Testis (tissue), 3 donors: ENCODE data around the gene SSTR5. TPM values are rescaled to one million over a fixed set of nuclear protein-coding genes. Genes with fewer than 3 reads are reported as not detected.

Experiments
- DNase-seq: peaks from one replicate; pipeline ENCODE4 v3.0.0-alpha.2; 2019
- H3K27ac ChIP-seq, 2 donors: fragments of 200-600 bp; sonication (generic); one replicate each; pipeline ENCODE4 v1.5.1; 2019
- H3K27me3 ChIP-seq: fragments of 200-600 bp; sonication (generic); one replicate; pipeline ENCODE4 v1.5.1; 2019
- H3K36me3 ChIP-seq: fragments of 200-600 bp; sonication (generic); one replicate; pipeline ENCODE4 v1.5.1; 2017; ENCODE audit warnings: low read depth; ENCODE audit errors: missing control alignments
- H3K4me1 ChIP-seq: fragments of 200-600 bp; sonication (generic); one replicate; pipeline ENCODE4 v1.5.1; 2019
- H3K4me3 ChIP-seq, 2 donors: fragments of 200-600 bp; sonication (generic); one replicate each; pipeline ENCODE4 v1.5.1; 2017 to 2019
- H3K9me3 ChIP-seq: fragments of 200-600 bp; sonication (generic); one replicate; pipeline ENCODE4 v1.5.1; 2017
- POLR2A ChIP-seq: fragments of 450-650 bp; IDR thresholded peaks from one replicate; pipeline ENCODE4 v1.6.1; 2017; ENCODE audit warnings: antibody characterized with exemption, mild to moderate bottlenecking, moderate library complexity
- WGBS, 2 donors: methylation state at CpG; one replicate each; pipeline ENCODE4 v1.1.5; 2018; 5-methylcytosine and 5-hydroxymethylcytosine counted together
- intact Hi-C: fragments of 100-400 bp; cut with DNase I; formaldehyde crosslinking; loops from one replicate; pipeline ENCODE4 v1.15.1; 2023; ENCODE audit warnings: low total_unique reads
- polyA plus RNA-seq: library from polyadenylated mRNA; stranded (reverse); fragments of 350-450 nt; fragmentation: Illumina TruSeq; extraction: RNeasy Lipid Tissue Mini Kit (QIAGEN cat#74804); gene quantifications from one replicate; pipeline ENCODE4 v1.2.3, GENCODE V29; 2014; ENCODE audit warnings: low read depth, low replicate concordance; ENCODE audit not compliant: insufficient read depth
- total RNA-seq, 2 donors: library from RNA; depleted of rRNA; stranded (reverse); fragments of >200 nt; gene quantifications; one replicate each; pipeline ENCODE4 v1.2.3, GENCODE V29; 2016
- TF ChIP-seq, protein P1 (sequence below), 3 experiments: fragments of 450-650 bp in 2 of 3; fragments of 200-600 bp in 1 of 3; sonication (generic) in 1 of 3; IDR thresholded peaks; one replicate each; pipeline ENCODE4 v1.5.1; 2016 to 2019; ENCODE audit warnings: antibody characterized with exemption in 3 of 3, mild to moderate bottlenecking in 2 of 3, moderate library complexity in 1 of 3

The SSTR5 gene
- total and polyA plus RNA-seq, 3 donors from 2014 or later = 0.31 TPM; not detected in 2

DNA sequence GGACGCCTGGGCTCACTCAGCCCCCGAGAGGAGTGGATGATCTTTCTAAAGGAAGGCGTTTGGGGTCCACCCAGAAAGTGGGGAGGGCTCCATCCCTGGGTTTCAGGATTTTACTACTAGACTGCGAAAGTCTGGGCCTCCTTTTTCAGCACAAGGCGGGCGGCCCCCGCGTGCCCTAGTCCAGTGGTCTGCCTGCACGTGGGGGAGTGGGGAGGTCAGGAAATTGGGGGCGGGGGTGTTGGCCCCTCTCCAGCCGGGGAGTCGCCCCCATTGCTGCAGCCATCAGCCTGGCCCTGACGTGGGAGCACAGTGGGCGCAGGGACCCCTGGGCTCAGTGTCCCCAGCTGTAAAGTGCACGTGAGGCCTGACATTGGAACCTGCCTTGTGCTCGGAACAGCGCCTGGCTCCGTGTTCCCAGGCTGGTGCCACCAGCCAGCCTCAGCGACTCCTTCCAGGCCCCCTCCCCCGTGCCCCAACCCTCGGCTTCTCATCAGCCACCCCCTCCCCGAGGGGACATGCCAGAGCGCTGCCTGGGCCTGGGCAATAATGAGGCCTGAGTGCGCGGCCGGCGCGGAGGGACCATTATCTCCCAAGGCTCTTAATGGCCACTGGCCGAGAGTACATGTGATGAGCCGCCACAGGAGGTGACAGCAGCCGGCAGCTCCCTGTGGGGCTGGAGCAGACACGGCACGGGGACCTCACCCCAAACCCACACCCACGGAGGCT is 25.9 kb downstream of the SSTR5 start:
- WGBS, 2 donors = 49 to 65% methylated on average over 8 to 34 of the region's 34 CpGs
- no peaks in the 10 kb centered on the region for H3K9me3 ChIP-seq
- no peaks in the 10 kb centered on the region for H3K36me3 ChIP-seq
- DNase-seq = no peak
- TF ChIP-seq, protein P1, sequence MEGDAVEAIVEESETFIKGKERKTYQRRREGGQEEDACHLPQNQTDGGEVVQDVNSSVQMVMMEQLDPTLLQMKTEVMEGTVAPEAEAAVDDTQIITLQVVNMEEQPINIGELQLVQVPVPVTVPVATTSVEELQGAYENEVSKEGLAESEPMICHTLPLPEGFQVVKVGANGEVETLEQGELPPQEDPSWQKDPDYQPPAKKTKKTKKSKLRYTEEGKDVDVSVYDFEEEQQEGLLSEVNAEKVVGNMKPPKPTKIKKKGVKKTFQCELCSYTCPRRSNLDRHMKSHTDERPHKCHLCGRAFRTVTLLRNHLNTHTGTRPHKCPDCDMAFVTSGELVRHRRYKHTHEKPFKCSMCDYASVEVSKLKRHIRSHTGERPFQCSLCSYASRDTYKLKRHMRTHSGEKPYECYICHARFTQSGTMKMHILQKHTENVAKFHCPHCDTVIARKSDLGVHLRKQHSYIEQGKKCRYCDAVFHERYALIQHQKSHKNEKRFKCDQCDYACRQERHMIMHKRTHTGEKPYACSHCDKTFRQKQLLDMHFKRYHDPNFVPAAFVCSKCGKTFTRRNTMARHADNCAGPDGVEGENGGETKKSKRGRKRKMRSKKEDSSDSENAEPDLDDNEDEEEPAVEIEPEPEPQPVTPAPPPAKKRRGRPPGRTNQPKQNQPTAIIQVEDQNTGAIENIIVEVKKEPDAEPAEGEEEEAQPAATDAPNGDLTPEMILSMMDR (IDR thresholded peaks at IDR 0.05) = no peak
- TF ChIP-seq POLR2A = no peak
- no peaks in the 10 kb centered on the region for H3K27me3 ChIP-seq
- intact Hi-C loops = loop anchor here (5.0 kb wide), 1 partner anchor 41 kb away; no protein-coding TSS in a partner anchor
- no peak overlapping the region for H3K27ac ChIP-seq
- no peak overlapping the region for H3K4me3 ChIP-seq
- peaks cover 12% of the 10 kb centered on the region for H3K4me1 ChIP-seq

DNA sequence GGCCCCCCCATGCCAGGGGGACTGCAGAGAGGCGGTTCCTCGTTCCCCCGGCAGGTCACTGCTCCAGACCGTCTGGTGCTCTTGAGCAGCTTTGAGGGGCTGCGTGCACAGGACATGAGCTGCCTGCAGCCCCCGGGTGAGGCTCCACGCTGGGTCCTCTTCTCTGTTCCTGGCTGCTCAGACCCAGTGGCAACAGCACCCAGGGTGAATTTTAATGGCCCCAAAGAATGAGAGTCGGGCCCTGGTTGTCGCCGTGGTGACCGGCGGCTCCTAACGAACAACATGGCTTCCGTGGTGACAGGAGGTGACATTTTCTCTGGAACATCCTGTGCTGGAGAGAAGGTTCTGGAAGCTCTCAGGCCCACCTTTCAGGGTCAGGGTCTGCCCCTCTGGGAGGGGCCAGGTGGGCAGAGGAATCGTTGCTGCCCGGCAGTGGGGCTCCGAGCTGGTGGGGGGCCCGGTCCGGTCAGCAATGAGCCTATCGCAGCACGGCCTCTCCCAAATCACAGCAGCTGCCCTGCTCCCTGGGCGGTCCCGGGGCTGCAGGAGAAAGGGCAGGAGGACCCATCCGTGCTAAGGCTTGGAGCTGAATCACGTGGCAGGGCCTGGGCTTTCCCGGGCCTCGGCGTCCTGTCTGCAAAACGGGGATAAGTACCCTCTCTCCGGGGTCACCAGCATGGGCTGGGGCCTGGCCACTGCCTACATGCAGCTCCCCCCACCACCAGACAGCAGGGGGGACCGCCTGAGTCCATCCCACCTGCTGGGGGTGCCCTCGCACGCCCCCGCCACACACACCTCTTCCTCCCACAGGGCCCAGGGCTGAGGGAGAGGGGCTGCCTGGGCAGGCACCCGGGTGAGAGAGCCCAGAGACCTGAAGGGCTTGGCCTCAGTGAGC is 26.9 kb downstream of the SSTR5 start:
- Histone ChIP-seq H3K4me1 (peaks cover 15% of the 10 kb centered on the region), H3K9me3 (no peaks in the 10 kb centered on the region), H3K4me3 (no peak overlapping the region), H3K27me3 (no peaks in the 10 kb centered on the region), H3K27ac (no peak overlapping the region), H3K36me3 (no peaks in the 10 kb centered on the region)
- no peak for DNase-seq
- WGBS, 2 donors = 72 to 80% methylated on average over 5 to 35 of the region's 35 CpGs
- no peak for TF ChIP-seq POLR2A
- TF ChIP-seq, protein P1 (IDR thresholded peaks at IDR 0.05) = no peak
- intact Hi-C loops = loop anchor here (5.0 kb wide), 1 partner anchor 42 kb away; no protein-coding TSS in a partner anchor

DNA sequence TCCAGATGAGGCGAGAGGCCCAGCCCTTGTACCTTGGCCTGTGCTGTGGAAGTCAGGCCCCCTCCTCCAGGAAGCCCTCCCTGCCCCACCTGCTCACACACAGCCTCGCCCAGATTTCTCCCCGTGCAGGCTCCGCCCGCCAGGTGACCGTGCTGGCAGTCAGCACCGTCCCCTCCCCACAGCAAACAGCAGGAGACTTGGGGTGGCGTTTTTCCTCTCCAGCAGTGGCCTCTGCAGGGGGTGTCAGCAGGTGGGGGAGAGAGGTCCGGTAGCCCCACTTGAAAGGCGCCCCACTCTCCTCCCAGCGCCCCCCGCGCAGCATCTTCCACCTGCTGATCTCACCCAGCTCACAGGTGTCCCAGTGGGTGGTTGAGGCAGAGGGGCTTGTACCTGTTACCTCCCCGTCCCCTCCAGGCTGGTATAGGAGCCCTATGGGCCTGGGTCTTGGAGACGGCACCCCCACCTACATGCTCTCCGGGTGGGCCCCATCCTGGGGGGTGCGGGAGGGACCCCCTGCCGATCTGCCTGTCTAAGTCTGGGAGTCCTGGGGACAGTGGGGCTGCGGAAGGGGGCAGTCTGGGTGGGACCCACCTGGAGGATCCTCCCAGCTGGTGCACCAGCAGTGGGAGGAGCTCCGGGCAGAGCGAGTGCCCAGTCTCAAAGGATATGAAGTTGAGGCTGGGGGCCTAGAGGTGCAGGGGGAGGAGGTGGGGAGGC is 27.7 kb downstream of the SSTR5 start:
- no peak for DNase-seq
- TF ChIP-seq POLR2A = no peak
- TF ChIP-seq, protein P1 (IDR thresholded peaks at IDR 0.05) = no peak
- WGBS, 2 donors = 78% methylated on average over 21 of the region's 21 CpGs; no CpG with 5 or more reads in 1 of the 2 donors
- intact Hi-C loops = no loop called here
- no peak overlapping the region for H3K4me3 ChIP-seq
- H3K27ac ChIP-seq = no peak overlapping the region
- H3K4me1 ChIP-seq = peaks cover 15% of the 10 kb centered on the region
- H3K9me3 ChIP-seq = no peaks in the 10 kb centered on the region
- no peaks in the 10 kb centered on the region for H3K27me3 ChIP-seq
- H3K36me3 ChIP-seq = no peaks in the 10 kb centered on the region

DNA sequence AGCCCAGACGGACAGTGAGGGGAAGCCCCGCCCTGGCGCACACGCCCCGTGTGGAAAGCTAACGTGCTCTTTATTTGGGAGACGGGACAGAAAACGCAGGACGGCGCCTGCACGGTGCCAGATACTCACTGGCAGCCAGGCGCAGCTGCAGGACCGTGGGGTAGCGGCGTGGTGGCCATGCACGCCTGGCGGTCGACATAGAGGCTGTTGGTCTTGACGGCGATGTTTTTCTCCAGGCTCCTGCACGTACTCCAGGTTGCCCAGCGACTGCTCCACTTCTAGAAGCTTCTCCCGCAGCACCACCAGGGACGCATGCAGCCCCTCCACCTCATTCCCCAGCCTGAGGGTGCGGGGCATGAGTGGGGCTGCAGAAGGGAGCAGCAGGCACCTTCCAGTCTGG is 28.6 kb downstream of the SSTR5 start:
- Histone ChIP-seq H3K4me3 (no peak overlapping the region), H3K4me1 (peaks cover 15% of the 10 kb centered on the region), H3K36me3 (no peaks in the 10 kb centered on the region), H3K27me3 (no peaks in the 10 kb centered on the region), H3K27ac (no peak overlapping the region), H3K9me3 (no peaks in the 10 kb centered on the region)
- no peak for DNase-seq
- intact Hi-C loops = no loop called here
- 71 to 77% methylated on average over 16 to 25 of the region's 25 CpGs for WGBS, 2 donors
- TF ChIP-seq, protein P1 (IDR thresholded peaks at IDR 0.05) = no peak
- no peak for TF ChIP-seq POLR2A
